Measurements from ENCODE around the gene COL4A2. TPM values are rescaled to one million over a fixed set of nuclear protein-coding genes. Genes with fewer than 3 reads are reported as not detected.

The COL4A2 gene
- total and polyA plus RNA-seq, 8 donors, result 18.4 to 130 (median 43.8) TPM

DNA sequence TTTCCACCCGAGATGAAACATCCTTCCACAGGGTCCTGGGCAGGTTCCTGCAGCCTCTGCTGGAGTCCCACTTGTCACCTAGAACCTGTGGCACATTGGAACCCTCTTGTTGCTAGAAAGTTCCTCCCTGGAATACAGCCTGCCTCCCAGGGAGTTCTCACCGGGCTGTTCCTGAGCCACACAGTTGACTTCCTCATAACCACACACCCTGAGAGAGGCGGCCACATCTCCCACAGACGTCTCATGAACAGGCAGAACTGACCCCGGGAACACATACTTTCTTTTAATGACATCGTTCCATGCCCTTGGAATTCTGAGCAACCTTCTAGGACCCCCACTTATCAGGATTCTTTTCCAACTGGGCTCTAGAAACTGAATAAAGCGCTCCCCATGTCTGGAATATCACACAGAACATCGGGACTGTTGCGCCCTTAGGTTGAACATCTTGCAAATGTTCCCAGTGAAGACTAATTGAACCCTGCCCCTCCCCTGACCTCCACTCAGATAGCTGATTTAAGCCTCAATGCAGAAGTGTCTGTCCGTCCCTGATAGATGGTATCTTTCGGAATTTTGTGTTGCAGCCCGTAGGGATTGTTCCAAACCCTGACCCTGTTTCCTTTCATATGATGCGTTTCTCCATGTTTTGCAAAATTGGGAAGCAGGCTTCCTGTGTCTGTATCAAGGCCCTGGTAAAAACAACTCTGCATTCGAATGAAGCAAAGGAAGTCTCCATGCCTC lies 163.4 kb downstream of the COL4A2 start:
- no peaks in the 10 kb centered on the region for H3K9me3 ChIP-seq
- H3K27ac ChIP-seq, result no peak overlapping the region
- no peak for FAIRE-seq
- ATAC-seq, result peak in 2 of 4 donors; percentile 18 to 58
- no peak overlapping the region for H3K4me3 ChIP-seq
- no peak for DNase-seq
- no peaks in the 10 kb centered on the region for H3K4me1 ChIP-seq
- no peaks in the 10 kb centered on the region for H3K27me3 ChIP-seq
- TF ChIP-seq, protein P1, sequence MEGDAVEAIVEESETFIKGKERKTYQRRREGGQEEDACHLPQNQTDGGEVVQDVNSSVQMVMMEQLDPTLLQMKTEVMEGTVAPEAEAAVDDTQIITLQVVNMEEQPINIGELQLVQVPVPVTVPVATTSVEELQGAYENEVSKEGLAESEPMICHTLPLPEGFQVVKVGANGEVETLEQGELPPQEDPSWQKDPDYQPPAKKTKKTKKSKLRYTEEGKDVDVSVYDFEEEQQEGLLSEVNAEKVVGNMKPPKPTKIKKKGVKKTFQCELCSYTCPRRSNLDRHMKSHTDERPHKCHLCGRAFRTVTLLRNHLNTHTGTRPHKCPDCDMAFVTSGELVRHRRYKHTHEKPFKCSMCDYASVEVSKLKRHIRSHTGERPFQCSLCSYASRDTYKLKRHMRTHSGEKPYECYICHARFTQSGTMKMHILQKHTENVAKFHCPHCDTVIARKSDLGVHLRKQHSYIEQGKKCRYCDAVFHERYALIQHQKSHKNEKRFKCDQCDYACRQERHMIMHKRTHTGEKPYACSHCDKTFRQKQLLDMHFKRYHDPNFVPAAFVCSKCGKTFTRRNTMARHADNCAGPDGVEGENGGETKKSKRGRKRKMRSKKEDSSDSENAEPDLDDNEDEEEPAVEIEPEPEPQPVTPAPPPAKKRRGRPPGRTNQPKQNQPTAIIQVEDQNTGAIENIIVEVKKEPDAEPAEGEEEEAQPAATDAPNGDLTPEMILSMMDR (IDR thresholded peaks at IDR 0.05), result no peak
- 85 to 87% methylated on average over 14 of the region's 14 CpGs for whole genome bisulfite sequencing, 2 donors
- H3K36me3 ChIP-seq, result peaks cover 0 to 4% (median 0%) of the 10 kb centered on the region in 3 donors
- intact Hi-C loops (cut with DNase I), result no loop called here

DNA sequence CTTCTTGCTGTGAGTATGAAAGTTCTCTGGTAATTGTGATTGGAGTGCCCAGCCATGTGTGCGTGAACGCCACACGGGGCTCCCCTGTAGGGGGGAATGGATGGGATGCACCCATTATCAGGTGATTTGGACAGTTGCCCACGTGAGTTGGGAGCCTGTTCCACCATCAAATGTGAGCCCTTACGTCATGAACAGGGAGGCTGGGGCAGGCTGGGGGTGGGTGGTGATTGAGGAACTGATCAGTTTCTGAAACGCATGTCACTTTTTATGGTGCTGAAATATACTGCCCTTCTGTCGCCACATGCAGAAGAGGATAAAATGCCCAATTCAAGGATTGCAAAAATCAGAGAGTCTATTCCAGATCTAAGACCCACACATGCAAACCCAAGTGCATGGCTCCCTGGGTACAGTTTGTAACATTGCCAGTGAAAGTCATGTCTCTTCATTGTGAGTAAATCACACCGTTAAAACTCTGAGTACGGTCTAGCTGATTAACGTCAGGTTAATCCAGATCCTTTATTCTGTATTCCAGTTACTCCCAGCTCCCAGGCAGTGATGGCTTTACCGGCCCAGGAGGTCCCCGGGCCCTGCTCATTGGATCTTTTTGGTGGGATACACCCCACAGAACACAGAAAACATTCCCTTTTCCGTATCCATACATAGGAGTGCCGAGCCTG lies 164.2 kb downstream of the COL4A2 start:
- no peak for FAIRE-seq
- Histone ChIP-seq H3K27ac (peak overlapping the region in 2 of 4 donors; percentile 33 to 37), H3K36me3 (peaks cover 0 to 4% (median 0%) of the 10 kb centered on the region in 3 donors), H3K4me3 (no peak overlapping the region), H3K27me3 (no peaks in the 10 kb centered on the region), H3K9me3 (no peaks in the 10 kb centered on the region), H3K4me1 (no peaks in the 10 kb centered on the region)
- peak in 2 of 4 donors; percentile 41 to 46 for ATAC-seq
- TF ChIP-seq, protein P1 (IDR thresholded peaks at IDR 0.05), result no peak
- intact Hi-C loops (cut with DNase I), result no loop called here
- WGBS, 2 donors, result 86 to 90% methylated on average over 14 of the region's 14 CpGs
- DNase-seq, result peak in 1 of 6 donors; percentile 45

DNA sequence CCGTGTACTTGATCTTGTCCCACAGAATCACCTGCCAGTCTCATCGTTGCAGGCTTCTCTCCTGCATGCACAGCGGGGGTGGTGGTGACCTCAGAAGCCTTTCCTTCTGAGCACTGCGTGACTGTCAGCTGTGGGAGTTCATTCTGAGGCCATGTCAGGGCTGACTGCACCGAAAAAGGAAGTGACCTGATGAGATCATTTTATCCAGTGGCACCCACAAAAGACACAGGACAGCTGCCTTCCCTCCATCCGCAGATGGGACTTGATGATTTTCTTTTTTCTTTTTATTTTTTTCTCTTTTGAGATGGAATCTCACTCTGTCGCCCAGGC lies 164.7 kb downstream of the COL4A2 start:
- WGBS, 2 donors, result 80 to 84% methylated on average over 6 of the region's 7 CpGs
- TF ChIP-seq, protein P1 (IDR thresholded peaks at IDR 0.05), result no peak
- FAIRE-seq, result no peak
- H3K36me3 ChIP-seq, result peaks cover 0 to 4% (median 0%) of the 10 kb centered on the region in 3 donors
- H3K4me3 ChIP-seq, result no peak overlapping the region
- peak overlapping the region in 2 of 4 donors; percentile 33 to 37 for H3K27ac ChIP-seq
- peak in 1 of 6 donors; percentile 65 for DNase-seq
- ATAC-seq, result peak in 3 of 4 donors; percentile 47 to 76 (median 73)
- no peaks in the 10 kb centered on the region for H3K27me3 ChIP-seq
- no peaks in the 10 kb centered on the region for H3K4me1 ChIP-seq
- no peaks in the 10 kb centered on the region for H3K9me3 ChIP-seq
- intact Hi-C loops (cut with DNase I), result no loop called here

GRCh38 chr13:110472904-110473563 lies 165.9 kb downstream of the COL4A2 start:
- H3K4me3 ChIP-seq, result no peak overlapping the region
- TF ChIP-seq, protein P1 (IDR thresholded peaks at IDR 0.05), result no peak
- no peaks in the 10 kb centered on the region for H3K4me1 ChIP-seq
- DNase-seq (peak in 2 of 6 donors; percentile 20 to 55), ATAC-seq (peak in 3 of 4 donors; percentile 20 to 44 (median 23)), FAIRE-seq (no peak)
- H3K9me3 ChIP-seq, result no peaks in the 10 kb centered on the region
- H3K27me3 ChIP-seq, result no peaks in the 10 kb centered on the region
- H3K27ac ChIP-seq, result no peak overlapping the region
- intact Hi-C loops (cut with DNase I), result no loop called here
- 79% methylated on average over 13 to 14 of the region's 14 CpGs for WGBS, 2 donors
- peaks cover 0 to 4% (median 0%) of the 10 kb centered on the region in 3 donors for H3K36me3 ChIP-seq

Data from pancreas (tissue), 10 donors.